Measurements from ENCODE around the gene KCNMA1. TPM values are rescaled to one million over a fixed set of nuclear protein-coding genes. Genes with fewer than 3 reads are reported as not detected.

KCNMA1 gene
- total RNA-seq, 4 donors from 2014 or later, result 68.4 to 170 (median 119) TPM

GRCh38 chr10:77614778-77615625 is 22.6 kb downstream of the KCNMA1 start:
- Histone ChIP-seq H3K27me3 (no peaks in the 10 kb centered on the region), H3K4me3 (no peak overlapping the region), H3K9me3 (no peaks in the 10 kb centered on the region), H3K36me3 (no peaks in the 10 kb centered on the region), H3K27ac (peak overlapping the region in 3 of 4 donors; percentile 18 to 49 (median 26)), H3K4me1 (peaks cover 6 to 53% (median 23%) of the 10 kb centered on the region in 4 donors)
- in situ Hi-C loops (cut with MboI; ENCODE audit: low pct_ligation_motif_present in 1 of 4, low pct_unique_long_range_greater_than_20kb in 1 of 4, low sequenced_read_pairs in 3 of 4) (no loop called here), intact Hi-C loops (cut with DNase I; ENCODE audit: low total_unique reads) (no loop called here)
- 29 to 62% methylated on average over 1 to 6 of the region's 6 CpGs for WGBS, 2 donors (ENCODE audit: low coverage in 1 of 2)
- DNase-seq, result no peak
- no peak for TF ChIP-seq POLR2AphosphoS5 (IDR thresholded peaks at IDR 0.05)
- no peak for TF ChIP-seq POLR2A (IDR thresholded peaks at IDR 0.05)
- no peak for TF ChIP-seq CTCF (IDR thresholded peaks at IDR 0.05)
- no peak for TF ChIP-seq EP300 (IDR thresholded peaks at IDR 0.05; ENCODE audit: low read depth)

GRCh38 chr10:77613476-77614130 is 24.0 kb downstream of the KCNMA1 start:
- H3K36me3 ChIP-seq, result no peaks in the 10 kb centered on the region
- peak overlapping the region; percentile 1 to 49 (median 28) for H3K27ac ChIP-seq
- no peaks in the 10 kb centered on the region for H3K9me3 ChIP-seq
- no peak for TF ChIP-seq CTCF (IDR thresholded peaks at IDR 0.05)
- no peak for TF ChIP-seq POLR2AphosphoS5 (IDR thresholded peaks at IDR 0.05)
- no peak for TF ChIP-seq EP300 (IDR thresholded peaks at IDR 0.05; ENCODE audit: low read depth)
- TF ChIP-seq POLR2A (IDR thresholded peaks at IDR 0.05), result no peak
- in situ Hi-C loops (cut with MboI; ENCODE audit: low pct_ligation_motif_present in 1 of 4, low pct_unique_long_range_greater_than_20kb in 1 of 4, low sequenced_read_pairs in 3 of 4) (no loop called here), intact Hi-C loops (cut with DNase I; ENCODE audit: low total_unique reads) (no loop called here)
- no peaks in the 10 kb centered on the region for H3K27me3 ChIP-seq
- WGBS, 2 donors (ENCODE audit: low coverage in 1 of 2), result 18 to 42% methylated on average over 4 to 9 of the region's 9 CpGs
- H3K4me3 ChIP-seq, result no peak overlapping the region
- H3K4me1 ChIP-seq, result peaks cover 8 to 55% (median 23%) of the 10 kb centered on the region in 4 donors
- no peak for DNase-seq

- Histone ChIP-seq H3K27me3 (no peaks in the 10 kb centered on the region), H3K36me3 (no peaks in the 10 kb centered on the region), H3K4me1 (peaks cover 8 to 55% (median 25%) of the 10 kb centered on the region in 4 donors), H3K9me3 (no peaks in the 10 kb centered on the region), H3K4me3 (no peak overlapping the region), H3K27ac (no peak overlapping the region)
- in situ Hi-C loops (cut with MboI; ENCODE audit: low pct_ligation_motif_present in 1 of 4, low pct_unique_long_range_greater_than_20kb in 1 of 4, low sequenced_read_pairs in 3 of 4), result no loop called here
- intact Hi-C loops (cut with DNase I; ENCODE audit: low total_unique reads), result no loop called here
- WGBS, 2 donors (ENCODE audit: low coverage in 1 of 2), result 60 to 64% methylated on average over 1 to 2 of the region's 2 CpGs
- TF ChIP-seq POLR2AphosphoS5 (IDR thresholded peaks at IDR 0.05), result peak in 1 of 3 donors; percentile 38
- no peak for TF ChIP-seq POLR2A (IDR thresholded peaks at IDR 0.05)
- no peak for TF ChIP-seq CTCF (IDR thresholded peaks at IDR 0.05)
- no peak for DNase-seq
Measured at GRCh38 chr10:77611670-77612069, 25.9 kb downstream of the KCNMA1 start.

- in situ Hi-C loops (cut with MboI; ENCODE audit: low pct_ligation_motif_present in 1 of 4, low pct_unique_long_range_greater_than_20kb in 1 of 4, low sequenced_read_pairs in 3 of 4) (no loop called here), intact Hi-C loops (cut with DNase I; ENCODE audit: low total_unique reads) (no loop called here)
- no peak for DNase-seq
- Histone ChIP-seq H3K4me3 (no peak overlapping the region), H3K36me3 (no peaks in the 10 kb centered on the region), H3K9me3 (no peaks in the 10 kb centered on the region), H3K4me1 (peaks cover 8 to 55% (median 25%) of the 10 kb centered on the region in 4 donors), H3K27ac (no peak overlapping the region), H3K27me3 (no peaks in the 10 kb centered on the region)
- 89 to 96% methylated on average over 3 to 5 of the region's 5 CpGs for WGBS, 2 donors (ENCODE audit: low coverage in 1 of 2)
- TF ChIP-seq POLR2A (IDR thresholded peaks at IDR 0.05) (no peak), POLR2AphosphoS5 (IDR thresholded peaks at IDR 0.05) (no peak), CTCF (IDR thresholded peaks at IDR 0.05) (no peak), EP300 (IDR thresholded peaks at IDR 0.05; ENCODE audit: low read depth) (no peak)
Measured at GRCh38 chr10:77611221-77611620, 26.4 kb downstream of the KCNMA1 start.
